ENCODE results near the gene NEIL3. TPM values are rescaled to one million over a fixed set of nuclear protein-coding genes. Genes with fewer than 3 reads are reported as not detected.

Gene NEIL3
- total and polyA plus RNA-seq, 9 of the 15 experiments (the other 6 are each of a cell fraction or from before 2014, with no cell fraction given): 2.7 to 23.3 (median 12.9) TPM

GRCh38 chr4:177309522-177310371, at the start of gene NEIL3 (continued):
- TF ChIP-seq HOMEZ (CRISPR knock-in tag; IDR thresholded peaks at IDR 0.05): no peak
- TF ChIP-seq ERF (CRISPR knock-in tag; IDR thresholded peaks at IDR 0.05): no peak
- TF ChIP-seq SETDB1 (IDR thresholded peaks at IDR 0.05; ENCODE audit: low read length): no peak
- TF ChIP-seq MNT (conservative IDR thresholded peaks at IDR 0.05): peak; percentile 57 to 91
- TF ChIP-seq THAP7 (CRISPR knock-in tag; IDR thresholded peaks at IDR 0.05): no peak
- TF ChIP-seq ZNF584 (CRISPR knock-in tag; IDR thresholded peaks at IDR 0.05; ENCODE audit: low read depth): no peak
- TF ChIP-seq MEF2D (tag; conservative IDR thresholded peaks at IDR 0.05; ENCODE audit: low read depth): no peak
- TF ChIP-seq TEAD4 (IDR thresholded peaks at IDR 0.05; ENCODE audit: low read length): peak; percentile 13; the same call in 1 of the 2 replicates
- no peak for TF ChIP-seq TEAD4 (CRISPR knock-in tag; IDR thresholded peaks at IDR 0.05; ENCODE audit: borderline replicate concordance)
- no peak for TF ChIP-seq ETV5 (CRISPR knock-in tag; IDR thresholded peaks at IDR 0.05; ENCODE audit: low read depth)
- TF ChIP-seq TSC22D4 (tag; IDR thresholded peaks at IDR 0.05): no peak
- no peak for TF ChIP-seq ZBTB5 (IDR thresholded peaks at IDR 0.05)
- TF ChIP-seq MCM3 (IDR thresholded peaks at IDR 0.05): no peak
- TF ChIP-seq CBX3 (IDR thresholded peaks at IDR 0.05; ENCODE audit: borderline replicate concordance in 1 of 2, low read length in 2 of 2): no peak; a peak in 1 of 3 replicates
